HG02973 (cell line): ENCODE data around the gene SERPINC1.
"Not testable (repeated sequence)": the region's sequence is repeated elsewhere in the genome, so short reads cannot be mapped to it uniquely, and the experiment has no call there.

Experiments
- ATAC-seq: cut with Tn5 transposase; IDR thresholded peaks from one replicate; pipeline ENCODE4 v1.9.1; 2021; ENCODE audit warnings: moderate library complexity; ENCODE audit not compliant: unreplicated experiment

SERPINC1 gene

DNA sequence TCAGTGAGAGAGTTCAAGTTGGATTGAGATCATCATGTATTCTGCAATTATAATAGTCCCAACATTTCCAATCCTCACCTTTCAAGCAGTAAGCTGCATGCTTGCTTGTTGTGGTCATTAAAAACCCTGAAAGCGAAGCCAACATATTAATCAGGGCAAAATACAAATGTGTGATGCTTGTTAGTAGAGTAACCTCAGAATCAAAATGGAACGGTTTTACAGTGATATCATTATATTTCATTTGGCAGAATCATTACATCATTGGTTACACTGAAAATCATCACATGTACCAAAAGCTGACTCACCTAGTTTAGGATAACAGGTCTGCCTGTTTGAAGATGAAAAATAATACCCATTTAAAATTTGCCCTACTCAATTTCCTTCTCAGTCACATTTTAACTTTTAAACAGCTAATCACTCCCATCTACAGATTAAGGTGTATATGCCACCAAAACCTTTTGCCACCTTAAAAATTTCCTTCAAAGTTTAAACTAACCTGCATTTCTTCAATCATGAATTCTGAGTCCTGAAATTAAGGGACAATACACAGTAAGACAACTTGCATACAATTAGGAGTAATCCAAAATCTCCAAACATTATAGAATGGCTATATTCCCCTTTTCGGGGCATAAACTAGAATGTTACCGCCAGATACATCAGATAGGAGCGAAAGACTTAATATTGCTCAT is 52.8 kb downstream of the SERPINC1 start:
- ATAC-seq = no peak

DNA sequence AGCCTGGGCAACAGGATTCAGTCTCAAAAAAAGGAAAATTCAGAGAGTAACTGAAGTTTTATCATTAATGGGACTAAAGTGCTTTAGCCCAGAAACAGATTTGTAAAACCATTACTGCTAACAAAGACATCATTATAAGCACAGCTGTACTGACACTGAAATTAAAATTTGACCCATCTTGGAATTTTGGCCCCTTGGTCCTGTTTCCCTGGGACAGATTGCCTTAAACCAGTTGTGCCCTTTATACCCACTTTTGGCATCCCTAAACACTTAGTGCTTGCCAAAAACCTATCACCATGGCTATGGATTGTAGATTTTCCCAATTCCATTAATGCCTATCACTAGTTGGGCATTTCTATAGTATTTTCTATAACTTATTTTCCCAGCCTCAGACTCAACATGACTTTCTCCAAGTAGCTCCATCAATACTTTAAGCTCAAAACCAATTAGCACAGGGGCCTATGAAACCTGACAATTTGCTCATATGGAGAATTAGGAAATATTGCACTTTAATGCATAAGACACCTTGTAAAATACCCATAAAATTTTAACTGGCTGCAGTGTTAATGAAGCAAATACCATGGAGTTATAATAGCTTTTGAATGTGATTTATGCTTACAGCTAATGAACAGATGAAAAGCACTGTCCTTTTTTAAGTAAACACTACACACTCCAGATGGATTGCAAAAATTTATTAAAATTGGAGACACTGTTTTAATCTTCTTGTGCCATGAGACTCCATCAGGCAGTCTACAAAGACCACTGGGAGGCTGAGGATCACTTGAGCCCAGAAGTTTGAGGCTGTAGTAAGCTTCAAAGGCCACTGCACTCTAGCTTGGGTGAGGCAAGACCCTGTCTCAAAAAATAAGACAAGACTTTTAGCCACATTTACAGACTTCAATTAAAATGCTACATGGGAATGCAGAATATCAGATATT is 53.6 kb downstream of the SERPINC1 start:
- no peak for ATAC-seq

DNA sequence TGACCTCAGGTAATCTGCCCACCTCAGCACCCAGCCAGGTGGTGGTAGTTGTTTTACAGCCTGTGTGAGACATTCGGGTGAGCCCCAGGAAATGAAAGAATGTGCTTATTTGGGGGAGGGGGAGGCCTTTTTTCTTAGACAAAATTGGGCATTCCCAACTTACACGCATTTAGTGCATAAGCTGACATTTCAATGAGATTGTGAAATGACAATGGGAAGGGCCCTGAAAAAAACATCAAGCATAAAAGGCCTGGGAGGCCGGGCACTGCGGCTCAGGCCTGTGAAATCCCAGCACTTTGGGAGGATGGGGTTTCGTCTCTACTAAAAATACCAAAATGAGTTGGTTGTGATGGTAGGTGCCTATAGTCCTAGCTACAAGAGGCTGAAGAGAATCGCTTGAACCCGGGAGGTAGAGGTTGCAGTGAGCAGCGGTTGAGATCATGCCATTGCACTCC is 54.3 kb downstream of the SERPINC1 start:
- no peak for ATAC-seq

DNA sequence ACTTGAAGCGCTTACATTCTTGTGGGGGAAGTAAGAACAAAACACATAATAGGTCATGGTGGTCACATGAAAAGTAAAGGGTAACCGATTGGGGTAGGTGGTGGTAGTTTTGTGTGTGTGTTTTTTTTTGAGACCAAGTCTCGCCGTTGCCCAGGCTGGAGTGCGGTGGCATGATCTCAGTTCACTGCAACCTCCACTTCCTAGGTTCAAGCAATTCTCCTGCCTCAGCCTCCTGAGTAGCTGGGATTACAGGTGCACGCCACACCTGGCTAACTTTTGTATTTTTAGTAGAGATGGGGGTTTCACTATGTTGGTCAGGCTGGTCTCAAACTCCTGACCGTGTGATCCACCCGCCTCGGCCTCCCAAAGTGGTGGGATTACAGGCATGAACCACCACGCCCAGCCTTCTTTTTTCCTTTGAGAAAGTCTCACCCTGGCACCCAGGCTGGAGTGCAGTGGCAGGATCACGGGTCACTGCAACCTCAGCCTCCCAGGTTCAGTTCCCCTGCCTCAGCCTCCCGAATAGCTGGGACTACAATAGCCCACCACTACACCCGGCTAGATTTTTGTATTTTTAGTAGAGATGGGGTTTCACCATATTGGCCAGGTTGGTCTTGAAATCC is 54.9 kb downstream of the SERPINC1 start:
- not testable (repeated sequence) for ATAC-seq

DNA sequence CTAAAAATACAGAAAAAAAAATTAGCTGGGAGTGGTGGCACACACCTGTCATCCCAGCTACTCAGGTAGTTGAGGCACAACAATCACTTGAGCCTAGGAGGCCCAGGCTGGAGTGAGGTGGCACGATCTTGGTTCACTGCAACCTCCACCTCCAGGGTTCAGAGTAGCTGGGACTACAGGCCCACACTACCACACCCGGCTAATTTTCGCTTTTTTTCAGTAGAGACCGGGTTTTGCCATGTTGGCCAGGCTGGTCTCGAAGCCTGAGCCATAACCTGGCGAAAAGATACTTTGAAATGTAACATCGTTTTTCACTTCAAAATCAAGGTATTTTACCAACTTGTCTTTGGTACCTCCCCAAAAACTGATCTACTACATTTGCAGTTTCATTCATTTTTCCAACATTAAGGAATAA is 55.4 kb downstream of the SERPINC1 start:
- ATAC-seq = no peak

DNA sequence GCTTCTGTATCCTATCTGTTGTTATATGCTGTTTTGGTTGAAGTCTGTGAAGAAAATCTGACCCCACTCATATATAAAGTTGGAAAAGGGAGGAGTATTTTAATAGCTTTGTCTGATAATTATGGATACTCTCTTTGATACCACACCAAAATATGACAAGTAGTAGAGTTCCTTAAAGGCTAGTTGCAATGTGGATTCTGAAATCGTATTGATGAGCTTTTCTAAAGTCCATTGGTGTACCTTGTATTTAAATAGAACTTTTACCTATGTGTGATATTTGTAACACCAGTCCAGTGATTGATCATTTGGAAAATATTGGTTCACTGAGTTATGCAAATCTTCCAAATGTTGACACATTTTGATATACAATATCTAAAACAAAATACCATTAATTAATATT is 57.1 kb downstream of the SERPINC1 start:
- ATAC-seq = no peak

DNA sequence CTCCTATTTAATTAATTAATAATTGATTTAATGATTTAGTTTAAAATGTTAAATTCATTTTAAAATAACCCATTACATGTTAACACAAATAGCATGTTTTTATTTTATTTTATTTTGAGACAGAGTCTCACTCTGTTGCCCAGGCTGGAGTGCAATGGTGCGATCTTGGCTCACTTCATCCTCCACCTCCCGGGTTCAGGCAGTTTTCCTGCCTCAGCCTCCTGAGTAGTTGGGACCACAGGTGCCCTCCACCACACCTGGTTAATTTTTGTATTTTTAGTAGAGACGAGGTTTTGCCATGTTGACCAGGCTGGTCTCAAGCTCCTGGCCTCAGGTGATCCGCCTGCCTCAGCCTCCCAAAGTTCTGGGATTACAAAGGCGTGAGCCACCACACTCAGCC is 57.6 kb downstream of the SERPINC1 start:
- not testable (repeated sequence) for ATAC-seq

DNA sequence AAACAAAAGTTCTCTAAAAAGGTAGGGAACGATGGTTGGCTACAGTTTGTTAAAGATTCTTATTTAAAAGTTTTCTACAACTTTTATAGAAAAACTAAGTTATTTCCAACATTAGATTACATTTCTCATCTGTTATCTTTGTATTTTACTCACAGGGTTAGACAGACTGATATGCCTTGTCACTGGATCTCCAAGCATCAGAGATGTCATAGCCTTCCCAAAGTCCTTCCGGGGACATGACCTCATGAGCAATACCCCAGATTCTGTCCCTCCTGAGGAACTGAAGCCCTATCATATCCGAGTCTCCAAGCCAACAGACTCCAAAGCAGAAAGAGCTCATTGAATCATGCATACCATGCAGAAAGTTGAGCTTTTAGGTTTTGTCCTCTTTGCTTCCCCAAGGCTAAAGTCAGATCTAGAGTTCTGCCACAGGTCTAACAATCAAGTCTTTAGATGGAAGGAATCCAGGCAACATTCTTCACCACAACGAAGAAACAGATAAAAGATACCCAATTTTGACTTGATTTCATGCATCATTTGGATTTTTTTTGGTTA is 59.7 kb downstream of the SERPINC1 start:
- ATAC-seq = no peak

DNA sequence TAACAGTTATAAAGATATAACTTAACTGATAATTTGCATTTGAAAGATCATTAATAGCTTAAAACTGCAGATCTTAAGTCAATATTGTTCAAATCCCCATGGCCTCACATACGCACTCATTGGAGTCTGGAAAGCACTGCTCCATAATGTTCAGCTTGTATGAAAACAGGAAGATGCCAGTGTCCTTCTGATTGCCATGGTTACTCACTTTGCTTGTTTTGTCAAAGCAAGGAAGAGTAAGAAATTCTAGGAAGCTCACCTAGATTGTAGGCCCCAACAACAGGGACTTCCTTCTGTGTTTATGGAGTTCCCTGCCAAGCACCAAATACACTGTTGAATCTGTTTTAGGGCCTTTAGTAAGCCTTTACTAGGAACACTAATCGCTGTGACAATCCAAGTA is 60.2 kb downstream of the SERPINC1 start:
- ATAC-seq = no peak

DNA sequence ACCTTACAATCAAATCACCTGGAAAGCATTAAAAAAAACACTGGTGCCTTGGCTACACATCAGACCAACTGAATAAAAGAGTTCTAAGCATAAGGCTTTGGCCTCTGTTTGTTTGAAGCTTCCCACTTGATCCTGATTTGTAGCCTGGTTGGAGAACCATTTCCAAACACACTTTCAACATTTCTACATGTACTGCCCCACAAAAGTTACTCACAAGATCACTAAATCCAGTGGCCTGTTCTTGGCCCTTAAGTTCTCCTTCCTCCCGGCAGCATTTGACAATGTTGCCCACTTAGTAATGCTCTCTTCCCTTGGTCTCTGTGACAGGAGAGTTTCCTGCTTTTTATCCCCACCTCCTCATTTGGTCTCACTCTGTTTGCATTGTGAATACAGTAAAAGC is 61.1 kb downstream of the SERPINC1 start:
- no peak for ATAC-seq
